Measurements from ENCODE around the gene LCP2.
A peak's percentile ranks its signal among the peaks of the same experiment; 100 is the strongest.

LCP2 gene

DNA sequence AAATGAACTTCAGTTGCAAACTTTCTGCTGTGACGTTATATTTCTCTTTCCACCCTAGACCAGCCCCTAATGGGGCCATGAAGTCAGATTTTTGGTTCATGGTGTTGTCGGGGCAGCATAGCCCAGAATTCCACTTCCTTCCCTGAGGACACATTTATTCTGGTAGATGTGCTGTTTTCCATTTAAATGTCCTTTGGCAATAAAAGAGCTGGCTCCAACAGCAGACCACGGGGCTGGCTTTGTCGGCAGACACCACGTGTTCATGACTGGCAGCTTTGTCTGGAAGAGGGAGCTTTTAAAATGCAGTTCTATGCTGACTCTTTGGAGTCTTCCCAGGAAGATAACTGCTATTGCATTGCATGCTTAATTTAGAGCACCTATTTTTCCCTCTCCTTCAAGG, 17.6 kb upstream of the LCP2 start:
- DNase-seq (ENCODE audit: low read depth) = no peak

DNA sequence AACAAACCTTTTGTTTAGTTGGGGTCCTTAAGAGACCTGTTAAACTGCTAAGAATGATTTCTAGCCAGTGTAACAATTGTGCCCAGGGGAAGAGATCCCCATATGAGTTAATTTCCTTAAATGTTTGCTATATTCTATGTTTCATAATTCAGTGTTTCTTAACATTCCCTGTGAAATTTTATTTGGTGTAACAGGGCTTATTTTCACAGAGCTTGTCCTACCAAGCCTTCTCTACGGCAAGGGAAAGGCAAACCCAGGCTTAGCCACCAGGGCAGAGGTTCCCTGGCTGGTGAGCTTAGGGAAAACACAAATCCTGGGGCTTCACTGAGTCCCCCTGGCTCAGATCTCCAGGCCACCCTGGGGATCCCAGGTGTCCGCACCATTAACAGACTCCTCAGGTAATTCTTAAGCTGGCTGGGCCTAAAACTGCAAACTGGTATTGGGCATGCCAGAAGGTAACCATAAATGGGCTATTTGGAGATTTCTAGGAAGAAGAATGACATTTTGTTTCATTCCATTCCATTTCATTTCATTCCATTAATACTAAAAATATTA, 17.0 kb upstream of the LCP2 start:
- no peak for DNase-seq (ENCODE audit: low read depth)

DNA sequence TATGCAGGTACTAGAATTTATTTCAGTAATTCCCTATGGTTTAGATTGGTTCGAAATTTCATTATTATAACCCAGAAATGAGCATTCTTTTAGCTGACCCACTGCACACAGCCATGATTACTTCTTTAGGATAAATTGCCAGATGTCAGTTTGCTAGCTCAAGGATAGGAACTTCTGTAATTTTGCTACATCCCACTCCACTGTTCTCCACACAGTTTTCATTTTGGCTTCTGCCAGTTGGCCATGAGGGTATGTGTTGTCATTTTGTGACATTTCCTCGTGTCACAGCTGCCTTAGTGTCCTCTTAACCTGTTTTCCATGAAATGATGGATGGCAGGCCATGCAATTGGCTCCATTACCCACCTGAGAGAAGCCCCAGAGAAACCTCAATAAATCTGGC, 16.2 kb upstream of the LCP2 start:
- no peak for DNase-seq (ENCODE audit: low read depth)

DNA sequence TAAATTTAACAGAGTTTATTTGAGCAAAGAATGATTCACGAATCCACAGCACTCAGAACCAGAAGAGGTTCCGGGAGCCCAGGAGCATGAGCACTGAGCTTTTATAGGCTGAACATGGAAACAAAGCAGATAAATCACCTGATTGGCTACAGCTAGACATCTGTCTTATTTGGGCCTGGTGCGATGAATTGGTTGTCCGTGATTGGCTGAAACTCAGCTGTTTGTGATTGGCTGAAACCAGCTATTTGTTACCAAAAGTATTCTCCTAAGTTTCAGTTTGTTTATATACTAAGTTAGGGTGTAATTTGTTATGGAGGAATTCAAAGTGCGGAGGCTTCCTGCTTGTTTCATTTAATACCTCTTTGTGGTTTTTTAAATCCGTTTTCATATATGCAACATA, 15.8 kb upstream of the LCP2 start:
- DNase-seq (ENCODE audit: low read depth) = no peak

DNA sequence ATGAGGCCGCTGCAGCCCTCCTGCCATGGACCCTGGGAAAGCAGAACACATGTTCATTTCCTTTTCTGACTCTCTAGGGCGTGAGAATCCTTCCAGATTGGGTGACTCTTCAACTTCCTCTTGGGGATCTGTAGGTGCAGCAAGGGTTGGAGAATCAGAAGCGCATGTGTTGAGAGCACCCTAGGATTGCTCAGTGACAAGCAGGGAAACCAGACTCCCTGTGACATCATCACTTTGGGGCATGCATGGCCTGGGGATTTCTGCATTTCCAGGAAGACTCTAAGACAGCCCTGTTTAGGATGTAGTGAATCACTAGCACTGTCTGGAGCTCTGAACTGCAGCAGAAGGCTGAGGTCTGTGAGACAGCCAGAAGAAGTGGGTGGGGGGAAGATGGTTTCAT, 15.1 kb upstream of the LCP2 start:
- DNase-seq (ENCODE audit: low read depth) = no peak

DNA sequence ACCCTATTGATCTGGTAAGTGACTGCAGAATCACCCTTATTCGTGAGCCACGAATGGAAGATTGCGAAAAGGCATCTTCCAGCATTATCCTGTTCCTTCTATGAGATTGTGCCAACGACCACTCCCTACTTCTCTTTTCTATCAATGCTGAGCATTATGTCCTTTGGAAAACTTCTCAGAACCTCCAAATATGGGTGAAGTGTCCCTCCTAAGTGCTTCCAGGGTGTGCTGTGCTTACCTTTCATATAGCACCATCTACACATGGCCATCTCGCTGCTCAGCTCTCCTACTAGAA, 14.7 kb upstream of the LCP2 start:
- no peak for DNase-seq (ENCODE audit: low read depth)

GRCh38 chr5:170311511-170312300, 14.1 kb upstream of the LCP2 start:
- no peak for DNase-seq (ENCODE audit: low read depth)

DNA sequence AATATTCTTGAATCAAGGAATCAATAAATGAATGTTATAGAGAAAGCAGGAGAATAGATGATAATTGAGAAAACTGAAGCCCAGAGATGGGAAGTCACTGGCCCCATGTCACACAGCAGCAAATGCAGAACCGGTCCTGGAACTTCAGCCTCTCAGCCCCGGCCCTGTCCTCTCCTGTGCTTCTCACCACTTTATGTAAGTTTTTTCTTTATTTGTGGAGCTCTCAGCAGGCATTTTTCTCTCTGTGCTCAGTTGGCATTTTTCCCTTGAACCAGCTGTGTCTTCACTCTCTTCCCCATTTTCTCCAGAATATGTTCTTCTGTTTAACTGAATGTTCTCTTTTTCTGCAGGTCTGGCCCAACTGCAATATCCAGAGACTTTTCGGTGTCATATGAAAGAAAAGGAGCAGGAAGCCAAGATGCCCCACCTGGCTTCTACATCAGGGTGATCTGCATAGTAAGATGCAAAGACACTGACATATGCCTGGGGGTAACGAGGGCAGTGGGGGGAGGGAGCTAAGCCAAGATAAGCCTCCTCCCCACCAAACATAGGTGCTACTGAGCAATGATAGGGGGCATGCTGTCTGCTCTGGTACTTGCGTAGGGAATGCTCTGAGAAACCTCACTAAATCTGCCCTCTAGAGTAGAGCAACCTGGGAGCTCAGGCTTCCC, 12.8 kb upstream of the LCP2 start:
- no peak for DNase-seq (ENCODE audit: low read depth)

DNA sequence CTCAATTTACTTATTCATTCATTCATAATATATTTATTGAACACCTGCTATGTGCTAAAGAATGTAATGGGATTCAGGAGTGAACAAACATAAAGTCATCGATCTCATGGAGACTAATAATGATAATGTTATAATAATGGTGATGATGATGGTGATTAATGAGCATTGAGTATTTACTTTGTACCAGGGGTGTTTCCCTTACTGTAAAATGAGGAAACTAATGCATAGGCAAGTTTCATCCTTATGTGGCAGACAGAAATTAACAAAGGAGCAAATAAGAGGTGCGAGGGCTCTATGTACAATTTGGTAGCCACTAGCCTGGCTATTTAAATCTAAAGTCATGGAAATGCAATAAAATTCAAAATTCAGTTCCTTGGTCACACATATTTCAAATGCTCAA, 11.1 kb upstream of the LCP2 start:
- no peak for DNase-seq (ENCODE audit: low read depth)

DNA sequence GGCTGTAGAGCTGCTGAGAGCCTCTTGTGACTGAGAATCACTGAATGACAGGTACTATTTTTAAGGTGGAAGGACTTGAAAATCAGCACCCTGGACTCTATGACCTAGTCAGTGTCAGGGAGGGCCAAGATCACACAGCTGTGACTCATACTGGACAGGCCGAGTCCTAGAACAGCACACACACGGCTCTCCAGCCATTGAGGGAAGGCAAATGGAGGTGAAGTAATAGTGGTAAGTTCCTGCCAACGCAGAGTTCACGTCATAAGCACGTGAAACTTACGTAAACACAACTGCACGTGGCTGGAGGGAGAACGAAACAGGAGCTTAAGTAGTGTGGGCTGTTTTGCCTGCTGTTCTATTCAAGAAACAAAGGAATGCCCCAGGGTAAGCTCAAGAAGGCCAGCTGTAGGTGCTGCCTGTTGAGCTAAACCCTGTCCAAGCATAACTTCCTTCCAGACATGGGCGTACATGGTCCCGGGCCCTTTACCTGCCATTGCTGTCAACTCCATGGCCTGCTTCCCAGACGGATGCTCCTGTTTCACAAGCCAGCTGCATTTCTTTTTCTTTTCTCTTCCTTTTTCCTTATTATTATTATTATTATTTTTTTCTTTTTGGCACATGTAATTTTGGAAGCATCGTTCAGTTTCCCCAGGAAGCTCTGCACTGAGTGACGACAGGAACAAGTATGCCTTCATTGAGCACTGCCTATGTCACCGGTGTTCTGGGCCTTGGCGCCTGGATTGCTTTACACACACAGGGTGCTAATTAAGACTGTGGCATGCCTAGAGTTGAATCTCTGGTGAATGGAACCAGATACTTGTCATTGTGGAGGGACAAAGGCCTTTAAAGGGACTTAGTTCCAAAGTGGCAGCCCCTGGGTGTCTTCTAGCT, 10.2 kb upstream of the LCP2 start:
- DNase-seq (ENCODE audit: low read depth) = no peak

GRCh38 chr5:170306381-170306831, 8.8 kb upstream of the LCP2 start:
- DNase-seq (ENCODE audit: low read depth) = peak; percentile 43

- DNase-seq (ENCODE audit: low read depth) = no peak
Observed at GRCh38 chr5:170305646-170306025, 8.1 kb upstream of the LCP2 start.

DNA sequence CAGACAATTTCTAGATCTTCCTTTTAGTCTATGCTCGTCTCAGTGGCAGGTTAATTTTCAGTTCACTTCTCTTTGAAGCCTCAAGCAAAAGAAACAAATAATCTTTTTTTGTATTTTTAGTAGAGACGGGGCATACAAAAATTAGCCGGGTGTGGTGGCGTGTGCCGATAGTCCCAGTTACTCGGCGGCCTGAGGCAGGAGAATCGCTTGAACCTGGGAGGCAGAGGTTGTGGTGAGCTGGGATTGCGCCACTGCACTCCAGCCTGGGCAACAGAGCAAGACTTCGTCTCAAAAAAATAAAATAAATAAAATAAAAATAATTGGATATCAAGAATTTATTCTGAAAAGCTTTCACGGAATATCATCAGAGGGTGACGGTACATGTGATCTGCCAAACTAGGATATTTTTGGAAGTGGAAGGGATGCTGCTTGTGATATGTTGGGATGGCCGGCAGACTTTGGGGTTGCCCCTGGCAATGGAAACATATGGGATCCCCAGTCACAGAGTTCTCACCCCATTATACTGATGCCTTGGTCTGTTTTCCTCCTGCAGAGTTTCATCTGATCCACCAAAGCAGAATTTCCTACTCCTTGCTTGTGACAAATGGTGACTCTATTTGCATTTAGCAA, 7.6 kb upstream of the LCP2 start:
- DNase-seq (ENCODE audit: low read depth) = no peak

- no peak for DNase-seq (ENCODE audit: low read depth)
Observed at GRCh38 chr5:170303549-170303948, 6.0 kb upstream of the LCP2 start.

DNA sequence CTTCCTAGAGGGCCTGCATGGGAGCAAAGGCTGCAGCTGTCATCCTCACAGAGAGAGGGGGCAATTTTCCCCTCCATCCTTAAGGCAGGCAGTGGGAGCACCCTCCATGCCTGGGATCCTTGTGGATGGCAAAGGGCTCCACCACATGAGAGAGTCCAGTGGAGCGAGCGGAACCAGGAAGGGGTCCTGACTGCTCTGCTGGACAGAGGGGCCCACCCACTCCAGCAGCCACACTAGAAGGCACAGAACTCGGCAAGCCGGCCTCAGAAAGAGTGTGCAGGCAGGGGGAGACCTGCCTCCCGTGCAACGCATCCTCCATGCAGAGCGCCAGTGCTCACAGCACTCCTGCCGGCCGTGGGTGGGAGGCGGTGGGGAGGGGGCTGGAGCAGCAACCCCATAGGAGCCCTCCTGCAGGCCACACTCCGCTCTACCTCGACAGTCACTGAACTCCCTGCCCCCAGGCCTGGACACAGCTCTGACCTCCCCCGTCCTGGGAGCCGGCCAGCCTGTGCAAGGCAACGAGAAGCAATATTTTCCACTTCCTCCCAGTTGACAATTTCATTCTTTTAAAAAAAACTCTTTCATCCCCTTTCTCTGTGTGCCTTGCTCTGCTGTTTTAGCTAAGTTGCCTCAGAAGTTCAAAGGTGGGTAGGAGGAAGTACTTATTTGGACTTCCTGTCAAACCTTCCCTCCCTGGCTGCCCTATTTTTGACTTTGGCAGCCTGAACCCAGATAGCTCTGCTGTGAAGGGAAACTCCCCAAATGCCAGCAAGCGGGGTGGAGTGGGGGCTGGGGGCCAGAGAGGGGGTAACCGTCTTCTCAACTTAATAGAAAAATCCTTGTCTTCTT, 5.3 kb upstream of the LCP2 start:
- no peak for DNase-seq (ENCODE audit: low read depth)

- no peak for DNase-seq (ENCODE audit: low read depth)
Observed at GRCh38 chr5:170301981-170302652, 4.5 kb upstream of the LCP2 start.

- no peak for DNase-seq (ENCODE audit: low read depth)
Observed at GRCh38 chr5:170301149-170301548, 3.6 kb upstream of the LCP2 start.

DNA sequence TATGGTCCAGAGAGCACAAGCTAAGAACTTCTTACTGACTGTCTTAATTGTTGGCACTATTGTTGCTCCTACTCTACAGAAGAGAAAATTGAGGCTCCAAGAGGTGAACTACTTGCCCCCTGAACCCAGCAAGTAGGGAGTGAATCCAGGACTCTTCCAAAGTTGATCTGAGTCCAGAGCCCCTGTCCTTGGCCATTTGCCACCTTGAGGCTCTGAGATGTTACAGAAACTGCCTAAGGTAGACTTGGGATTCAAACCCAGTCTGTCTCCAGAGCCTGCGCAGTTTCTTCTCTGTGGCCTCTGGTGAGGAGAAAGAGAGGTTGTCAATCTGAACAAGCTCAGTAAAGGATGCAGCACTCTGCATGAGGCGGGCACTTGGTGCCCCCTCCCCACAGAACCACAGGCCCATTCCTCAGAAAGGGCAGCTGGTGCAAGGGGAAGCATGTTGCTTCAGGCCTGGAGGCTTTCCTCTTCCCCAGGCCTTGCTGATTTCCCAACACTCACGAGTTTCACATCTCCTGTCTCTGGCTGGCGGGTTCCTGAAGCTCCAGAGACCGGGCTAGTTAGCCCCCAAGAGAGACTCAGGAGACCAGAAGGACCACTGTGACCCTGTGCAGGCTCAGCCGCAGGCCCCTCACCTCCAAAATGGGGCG, 2.9 kb upstream of the LCP2 start:
- DNase-seq (ENCODE audit: low read depth) = no peak

DNA sequence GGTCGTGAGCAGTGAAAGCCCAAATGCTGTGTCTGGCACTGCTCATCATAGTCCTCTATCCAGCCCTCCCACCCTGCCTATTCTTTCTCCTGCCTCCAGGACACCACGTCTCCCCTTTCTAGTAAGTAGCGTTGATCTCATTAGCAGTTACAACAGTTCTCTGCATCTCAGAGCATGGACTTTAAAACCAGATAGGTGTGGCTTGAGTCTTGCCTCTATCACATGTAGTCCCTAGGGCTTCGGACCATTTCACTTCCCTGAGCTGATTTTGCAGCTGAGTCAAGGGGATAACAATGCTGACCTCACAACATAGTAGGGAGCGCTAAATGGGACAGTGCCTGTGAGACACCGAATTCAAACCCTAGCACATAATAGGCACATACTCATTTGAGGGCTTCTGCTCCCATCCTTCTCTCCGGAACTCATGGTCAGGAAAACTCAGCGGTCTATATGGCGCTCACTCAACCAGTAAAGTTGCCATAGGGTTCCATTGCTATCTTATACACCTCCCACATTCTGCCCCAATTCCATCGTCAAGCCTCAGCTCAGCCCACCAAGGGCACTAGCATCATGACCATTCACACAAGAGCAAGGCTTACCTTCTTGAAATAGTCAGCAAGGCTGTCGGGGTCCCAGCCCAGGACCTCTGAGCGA, 515 bp downstream of the LCP2 start:
- no peak for DNase-seq (ENCODE audit: low read depth)

Measured in GM04503 (cell line).